GM12878 (cell line): ENCODE results near the gene DNPEP. TPM values are rescaled to one million over a fixed set of nuclear protein-coding genes. Genes with fewer than 3 reads are reported as not detected.
A peak's percentile ranks its signal among the peaks of the same experiment; 100 is the strongest.

Source experiments
- ASH2L ChIP-seq: fragments of 300-600, 200-600 bp; sonication (generic); IDR thresholded peaks from 2 replicates; pipeline ENCODE4 v1.6.1; 2017; ENCODE audit warnings: low read depth, mild to moderate bottlenecking, borderline replicate concordance
- ATF2 ChIP-seq: IDR thresholded peaks from 2 replicates; pipeline ENCODE4 v1.6.1; 2012; ENCODE audit warnings: low read length, inconsistent platforms
- BACH1 ChIP-seq: fragments of 450-650 bp; IDR thresholded peaks from 2 replicates; pipeline ENCODE4 v1.6.1; 2017; ENCODE audit warnings: mild to moderate bottlenecking, borderline replicate concordance
- BCL11A ChIP-seq: IDR thresholded peaks from 2 replicates; pipeline ENCODE4 v1.6.1; 2011; ENCODE audit warnings: low read depth, low read length
- CHD1 ChIP-seq: IDR thresholded peaks from 2 replicates; pipeline ENCODE4 v1.6.1; 2012; ENCODE audit warnings: low read depth, low read length, improper control_type of control experiment
- CREB1 ChIP-seq: IDR thresholded peaks from 2 replicates; pipeline ENCODE4 v1.6.1; 2012; ENCODE audit warnings: low read depth, mild to moderate bottlenecking, inconsistent platforms
- CREM ChIP-seq: IDR thresholded peaks from 2 replicates; pipeline ENCODE4 v1.6.1; 2014; ENCODE audit warnings: antibody characterized with exemption, low read depth
- EED ChIP-seq: sonication (generic); IDR thresholded peaks from 2 replicates; pipeline ENCODE4 v1.6.1; 2016; ENCODE audit warnings: antibody characterized with exemption, low read depth
- EGR1 ChIP-seq, 2 experiments: IDR thresholded peaks; 1 replicate in 1 of 2; 2 replicates in 1 of 2; pipeline ENCODE4 v1.6.1; 2011 to 2012; ENCODE audit warnings: low read depth in 2 of 2, low read length in 2 of 2, borderline replicate concordance in 1 of 2, mild to moderate bottlenecking in 1 of 2, moderate library complexity in 1 of 2
- ETV6 ChIP-seq, 2 experiments: fragments of 450-650 bp in 1 of 2; IDR thresholded peaks in 1 of 2; conservative IDR thresholded peaks in 1 of 2; 2 replicates each; pipeline ENCODE4 v1.6.1; 2014; ENCODE audit warnings: antibody characterized with exemption in 1 of 2, borderline replicate concordance in 1 of 2, low read depth in 1 of 2, mild to moderate bottlenecking in 1 of 2, moderate library complexity in 1 of 2
- EZH2 ChIP-seq: IDR thresholded peaks from 2 replicates; pipeline ENCODE4 v1.6.1; 2012; ENCODE audit warnings: low read depth, mild to moderate bottlenecking, control low read depth, inconsistent platforms, low read length, borderline replicate concordance; ENCODE audit not compliant: control insufficient read depth
- GATAD2B ChIP-seq: fragments of 450-650 bp; conservative IDR thresholded peaks from 2 replicates; pipeline ENCODE4 v1.6.1; 2017; ENCODE audit warnings: low read depth, mild to moderate bottlenecking, moderate library complexity
- JUNB ChIP-seq: IDR thresholded peaks from 2 replicates; pipeline ENCODE4 v1.6.1; 2016; ENCODE audit warnings: antibody characterized with exemption, mild to moderate bottlenecking
- JUND ChIP-seq: IDR thresholded peaks from 2 replicates; pipeline ENCODE4 v1.6.1; 2012; ENCODE audit warnings: low read depth, mild to moderate bottlenecking, low read length, improper control_type of control experiment, moderate library complexity
- MTA2 ChIP-seq: fragments of 450-650 bp; IDR thresholded peaks from 2 replicates; pipeline ENCODE4 v1.6.1; 2016; ENCODE audit warnings: low read depth, mild to moderate bottlenecking, moderate library complexity
- MXI1 ChIP-seq: fragments of 150-350 bp; IDR thresholded peaks from 2 replicates; pipeline ENCODE4 v1.6.1; 2011; ENCODE audit warnings: low read depth, mild to moderate bottlenecking, inconsistent platforms, low read length, improper control_type of control experiment
- NFIC ChIP-seq: IDR thresholded peaks from 2 replicates; pipeline ENCODE4 v1.6.1; 2012; ENCODE audit warnings: low read depth, mild to moderate bottlenecking, inconsistent platforms, low read length, moderate library complexity
- NFYB ChIP-seq: IDR thresholded peaks from 2 replicates; pipeline ENCODE4 v1.6.1; 2011; ENCODE audit warnings: low read depth, mild to moderate bottlenecking, low read length, improper control_type of control experiment, moderate library complexity; ENCODE audit not compliant: insufficient read depth
- POLR2AphosphoS5 ChIP-seq: IDR thresholded peaks from 2 replicates; pipeline ENCODE4 v1.6.1; 2011; ENCODE audit warnings: mild to moderate bottlenecking, low read length, inconsistent platforms
- POU2F2 ChIP-seq: IDR thresholded peaks from 3 replicates; pipeline ENCODE4 v1.6.1; 2011; ENCODE audit warnings: low read depth, mild to moderate bottlenecking, low read length, borderline replicate concordance
- RAD51 ChIP-seq: fragments of 450-650 bp; IDR thresholded peaks from 2 replicates; pipeline ENCODE4 v1.6.1; 2016; ENCODE audit warnings: moderate library complexity, mild to moderate bottlenecking, inconsistent platforms
- RB1 ChIP-seq: fragments of 450-650 bp; formaldehyde crosslinking; IDR thresholded peaks from 2 replicates; pipeline ENCODE4 v1.6.1; 2017; ENCODE audit warnings: mild to moderate bottlenecking, borderline replicate concordance
- RUNX3 ChIP-seq: IDR thresholded peaks from 2 replicates; pipeline ENCODE4 v1.6.1; 2012; ENCODE audit warnings: low read length, inconsistent platforms
- SPI1 ChIP-seq: IDR thresholded peaks from 2 replicates; pipeline ENCODE4 v1.6.1; 2011; ENCODE audit warnings: low read depth, mild to moderate bottlenecking, low read length, moderate library complexity, borderline replicate concordance; ENCODE audit not compliant: insufficient read depth
- SUZ12 ChIP-seq: fragments of 200-600 bp; sonication (generic); IDR thresholded peaks from one replicate; pipeline ENCODE4 v1.6.1; 2018; ENCODE audit warnings: antibody characterized with exemption, mild to moderate bottlenecking; ENCODE audit not compliant: unreplicated experiment
- TCF7 ChIP-seq: IDR thresholded peaks from 2 replicates; pipeline ENCODE4 v1.6.1; 2014; ENCODE audit warnings: antibody characterized with exemption, borderline replicate concordance
- WRNIP1 ChIP-seq: IDR thresholded peaks from 2 replicates; pipeline ENCODE4 v1.6.1; 2011; ENCODE audit warnings: low read depth, low read length, improper control_type of control experiment, borderline replicate concordance
- YY1 ChIP-seq: IDR thresholded peaks from 2 replicates; pipeline ENCODE4 v1.6.1; 2011; ENCODE audit warnings: low read depth, mild to moderate bottlenecking, low read length
- polyA plus RNA-seq, 11 experiments: library from polyadenylated mRNA; depleted of rRNA in 4 of 11; unstranded in 6 of 11; stranded (reverse) in 5 of 11; fragments of >200 nt; fragmentation: Nextera tagmentation in 4 of 11; fragmentation: Illumina TruSeq in 1 of 11; extraction: Ambion mirVana in 4 of 11; extraction: Trizol in 1 of 11; gene quantifications; 1 replicate in 1 of 11; 2 replicates in 10 of 11; pipeline versions ENCODE4 v1.2.1 to v1.2.3, GENCODE V29; 2011 to 2016; ENCODE audit warnings: inconsistent platforms in 2 of 11, missing spikeins in 2 of 11, low read depth in 1 of 11
- total RNA-seq, 4 experiments: library from RNA; depleted of rRNA in 3 of 4; stranded (reverse); fragments of >200 nt in 3 of 4; fragmentation: Illumina TruSeq in 1 of 4; extraction: Trizol in 1 of 4; gene quantifications; 2 replicates each; pipeline versions ENCODE4 v1.2.1 to v1.2.3, GENCODE V29; 2013 to 2021
- TF ChIP-seq, protein P1 (sequence below): IDR thresholded peaks from 2 replicates; pipeline ENCODE4 v1.6.1; 2012; ENCODE audit warnings: low read depth, low read length, improper control_type of control experiment

Gene DNPEP
- total and polyA plus RNA-seq, 10 of the 15 experiments (the other 5 are each of a cell fraction or from before 2014, with no cell fraction given) = 33.1 to 82.0 (median 64.1) TPM

DNA sequence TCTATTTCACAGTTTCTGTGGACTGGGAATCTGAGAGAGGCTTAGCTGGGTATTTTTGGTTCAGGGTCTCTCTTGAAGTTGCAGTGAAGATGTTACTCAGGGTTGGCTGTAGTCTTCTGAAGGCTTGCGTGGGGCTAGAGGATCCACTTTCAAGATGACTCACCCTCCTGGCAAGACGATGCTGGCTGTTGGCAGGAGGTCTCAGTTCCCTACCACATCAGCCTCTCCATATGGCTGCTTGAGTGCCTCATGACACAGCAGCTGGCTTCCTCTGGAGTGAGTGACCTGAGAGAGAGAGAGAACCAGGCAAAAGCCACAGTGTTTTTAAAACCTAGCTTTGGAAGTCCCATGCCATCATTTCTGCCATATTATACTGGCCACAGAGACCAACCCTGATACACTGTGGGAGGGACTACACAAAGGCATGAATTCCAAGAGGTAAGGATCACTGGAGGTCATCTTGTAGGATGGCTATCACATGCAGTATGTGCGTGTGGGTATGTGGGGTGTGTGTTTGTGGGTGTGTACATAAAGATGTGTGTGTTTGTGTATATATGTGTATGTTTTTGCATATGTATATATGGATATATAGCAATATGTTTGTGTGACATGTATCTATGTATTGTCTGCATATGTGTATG, 25.1 kb downstream of the DNPEP start (continued):
- TF ChIP-seq RAD51 (no peak), MTA2 (no peak), BACH1 (no peak), POLR2AphosphoS5 (no peak), NFYB (no peak), JUND (peak; percentile 24; the same call in 1 of the 2 replicates), CHD1 (no peak), EGR1 (IDR thresholded peaks at IDR 0.05; ENCODE audit: borderline replicate concordance in 1 of 2, low read depth in 2 of 2, low read length in 2 of 2) (no peak), SPI1 (peak; percentile 59), BCL11A (0 out of 2 replicates have a peak, but pooled peaks have one; percentile 39), JUNB (peak; percentile 80), YY1 (0 out of 2 replicates have a peak, but pooled peaks have one; percentile 12), EZH2 (no peak), MXI1 (no peak), GATAD2B (no peak), ETV6 (conservative IDR thresholded peaks at IDR 0.05 in 1 of 2, IDR thresholded peaks at IDR 0.05 in 1 of 2; ENCODE audit: borderline replicate concordance in 1 of 2, low read depth in 1 of 2) (no peak), RUNX3 (peak; percentile 51; the same call in 1 of the 2 replicates), CREM (peak; percentile 40; the same call in 1 of the 2 replicates), POU2F2 (no peak), SUZ12 (no peak), ATF2 (peak; percentile 30; the same call in 1 of the 2 replicates), RB1 (no peak), WRNIP1 (no peak), NFIC (no peak), ASH2L (no peak), CREB1 (0 out of 2 replicates have a peak, but pooled peaks have one; percentile 17), EED (peak; percentile 86), TCF7 (no peak)
- TF ChIP-seq, protein P1, sequence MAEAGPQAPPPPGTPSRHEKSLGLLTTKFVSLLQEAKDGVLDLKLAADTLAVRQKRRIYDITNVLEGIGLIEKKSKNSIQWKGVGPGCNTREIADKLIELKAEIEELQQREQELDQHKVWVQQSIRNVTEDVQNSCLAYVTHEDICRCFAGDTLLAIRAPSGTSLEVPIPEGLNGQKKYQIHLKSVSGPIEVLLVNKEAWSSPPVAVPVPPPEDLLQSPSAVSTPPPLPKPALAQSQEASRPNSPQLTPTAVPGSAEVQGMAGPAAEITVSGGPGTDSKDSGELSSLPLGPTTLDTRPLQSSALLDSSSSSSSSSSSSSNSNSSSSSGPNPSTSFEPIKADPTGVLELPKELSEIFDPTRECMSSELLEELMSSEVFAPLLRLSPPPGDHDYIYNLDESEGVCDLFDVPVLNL = no peak
